ENCODE measurements around the gene ATG10.

The ATG10 gene

GRCh38 chr5:82246960-82247574 is 275.2 kb downstream of the ATG10 start:
- ChIA-PET CTCF (interaction anchor here (0.5 to 0.7 kb wide), 2 partner anchors 10 to 1625 kb away, joined by 3 read pairs; no protein-coding TSS in a partner anchor), POLR2A (no interaction called here)
- DNase-seq (ENCODE audit: extremely low spot score) = no peak
- TF ChIP-seq ELF4 (IDR thresholded peaks at IDR 0.05) (no peak), L3MBTL2 (conservative IDR thresholded peaks at IDR 0.05) (no peak), LEF1 (IDR thresholded peaks at IDR 0.05; ENCODE audit: borderline replicate concordance) (no peak), NFRKB (IDR thresholded peaks at IDR 0.05) (no peak), HDGF (IDR thresholded peaks at IDR 0.05; ENCODE audit: borderline replicate concordance) (no peak), ARNT (IDR thresholded peaks at IDR 0.05) (no peak), CTBP1 (IDR thresholded peaks at IDR 0.05; ENCODE audit: borderline replicate concordance) (no peak), FOXA1 (IDR thresholded peaks at IDR 0.05) (no peak), PKNOX1 (IDR thresholded peaks at IDR 0.05) (no peak), FOXM1 (IDR thresholded peaks at IDR 0.05; ENCODE audit: borderline replicate concordance) (no peak), SUZ12 (IDR thresholded peaks at IDR 0.05) (no peak), SP1 (IDR thresholded peaks at IDR 0.05) (no peak), TARDBP (IDR thresholded peaks at IDR 0.05) (no peak), BHLHE40 (IDR thresholded peaks at IDR 0.05; ENCODE audit: borderline replicate concordance) (no peak), FOXK2 (IDR thresholded peaks at IDR 0.05) (no peak), ZNF384 (IDR thresholded peaks at IDR 0.05) (no peak)

- TF ChIP-seq BHLHE40 (IDR thresholded peaks at IDR 0.05; ENCODE audit: borderline replicate concordance) (no peak), HDGF (IDR thresholded peaks at IDR 0.05; ENCODE audit: borderline replicate concordance) (no peak), LEF1 (IDR thresholded peaks at IDR 0.05; ENCODE audit: borderline replicate concordance) (no peak), SP1 (IDR thresholded peaks at IDR 0.05) (no peak), TARDBP (IDR thresholded peaks at IDR 0.05) (no peak), FOXK2 (IDR thresholded peaks at IDR 0.05) (no peak), L3MBTL2 (conservative IDR thresholded peaks at IDR 0.05) (no peak), ELF4 (IDR thresholded peaks at IDR 0.05) (no peak), CTBP1 (IDR thresholded peaks at IDR 0.05; ENCODE audit: borderline replicate concordance) (no peak), PKNOX1 (IDR thresholded peaks at IDR 0.05) (no peak), ARNT (IDR thresholded peaks at IDR 0.05) (no peak), SUZ12 (IDR thresholded peaks at IDR 0.05) (no peak), NFRKB (IDR thresholded peaks at IDR 0.05) (no peak), FOXA1 (IDR thresholded peaks at IDR 0.05) (no peak), FOXM1 (IDR thresholded peaks at IDR 0.05; ENCODE audit: borderline replicate concordance) (no peak), ZNF384 (IDR thresholded peaks at IDR 0.05) (no peak)
- no peak for DNase-seq (ENCODE audit: extremely low spot score)
- ChIA-PET CTCF (no interaction called here), POLR2A (no interaction called here)
These were observed 280.9 kb downstream of the ATG10 start for GRCh38 chr5:82252744-82253143.

GRCh38 chr5:82255844-82256243 is 284.0 kb downstream of the ATG10 start:
- POLR2A ChIA-PET = interaction anchor here (1.2 kb wide), 1 partner anchor 22 kb away, joined by 3 read pairs; no protein-coding TSS in a partner anchor
- no peak for TF ChIP-seq SUZ12 (IDR thresholded peaks at IDR 0.05)
- no peak for TF ChIP-seq ZNF384 (IDR thresholded peaks at IDR 0.05)
- no peak for TF ChIP-seq ELF4 (IDR thresholded peaks at IDR 0.05)
- no peak for TF ChIP-seq CTBP1 (IDR thresholded peaks at IDR 0.05; ENCODE audit: borderline replicate concordance)
- no peak for TF ChIP-seq BHLHE40 (IDR thresholded peaks at IDR 0.05; ENCODE audit: borderline replicate concordance)
- TF ChIP-seq NFRKB (IDR thresholded peaks at IDR 0.05) = no peak
- TF ChIP-seq L3MBTL2 (conservative IDR thresholded peaks at IDR 0.05) = no peak
- no peak for TF ChIP-seq FOXK2 (IDR thresholded peaks at IDR 0.05)
- TF ChIP-seq LEF1 (IDR thresholded peaks at IDR 0.05; ENCODE audit: borderline replicate concordance) = no peak
- DNase-seq (ENCODE audit: extremely low spot score) = no peak
- CTCF ChIA-PET = no interaction called here

GRCh38 chr5:82257247-82257646 is 285.4 kb downstream of the ATG10 start:
- no peak for TF ChIP-seq CTBP1 (IDR thresholded peaks at IDR 0.05; ENCODE audit: borderline replicate concordance)
- TF ChIP-seq FOXA1 (IDR thresholded peaks at IDR 0.05) = no peak
- DNase-seq (ENCODE audit: extremely low spot score) = no peak
- ChIA-PET POLR2A (interaction anchor here (1.1 kb wide), 1 partner anchor 21 kb away, joined by 4 read pairs; the partner anchor contains the start of gene RPS23), CTCF (interaction anchor here (0.5 to 0.6 kb wide), 2 partner anchors 10 to 164 kb away, joined by 3 to 4 read pairs; no protein-coding TSS in a partner anchor)

- ChIA-PET CTCF (interaction anchor here (0.5 to 0.6 kb wide), 2 partner anchors 164 to 835 kb away, joined by 3 to 4 read pairs; no protein-coding TSS in a partner anchor), POLR2A (interaction anchor here (1.1 kb wide), 1 partner anchor 20 kb away, joined by 4 read pairs; the partner anchor contains the start of gene RPS23)
- TF ChIP-seq SUZ12 (IDR thresholded peaks at IDR 0.05) (no peak), LEF1 (IDR thresholded peaks at IDR 0.05; ENCODE audit: borderline replicate concordance) (no peak), SP1 (IDR thresholded peaks at IDR 0.05) (no peak), ZNF384 (IDR thresholded peaks at IDR 0.05) (no peak), FOXK2 (IDR thresholded peaks at IDR 0.05) (no peak), NFRKB (IDR thresholded peaks at IDR 0.05) (no peak), FOXM1 (IDR thresholded peaks at IDR 0.05; ENCODE audit: borderline replicate concordance) (no peak), FOXA1 (IDR thresholded peaks at IDR 0.05) (no peak), ELF4 (IDR thresholded peaks at IDR 0.05) (no peak)
- no peak for DNase-seq (ENCODE audit: extremely low spot score)
These were observed 285.9 kb downstream of the ATG10 start for GRCh38 chr5:82257729-82258128.

- TF ChIP-seq ZNF384 (IDR thresholded peaks at IDR 0.05) (no peak), PKNOX1 (IDR thresholded peaks at IDR 0.05) (no peak), TARDBP (IDR thresholded peaks at IDR 0.05) (no peak), HDGF (IDR thresholded peaks at IDR 0.05; ENCODE audit: borderline replicate concordance) (no peak), CTBP1 (IDR thresholded peaks at IDR 0.05; ENCODE audit: borderline replicate concordance) (no peak), FOXK2 (IDR thresholded peaks at IDR 0.05) (no peak), SP1 (IDR thresholded peaks at IDR 0.05) (no peak), ARNT (IDR thresholded peaks at IDR 0.05) (no peak), L3MBTL2 (conservative IDR thresholded peaks at IDR 0.05) (no peak), ELF4 (IDR thresholded peaks at IDR 0.05) (no peak), BHLHE40 (IDR thresholded peaks at IDR 0.05; ENCODE audit: borderline replicate concordance) (no peak), NFRKB (IDR thresholded peaks at IDR 0.05) (no peak), SUZ12 (IDR thresholded peaks at IDR 0.05) (no peak), LEF1 (IDR thresholded peaks at IDR 0.05; ENCODE audit: borderline replicate concordance) (no peak), FOXM1 (IDR thresholded peaks at IDR 0.05; ENCODE audit: borderline replicate concordance) (no peak), FOXA1 (IDR thresholded peaks at IDR 0.05) (no peak)
- ChIA-PET POLR2A (no interaction called here), CTCF (interaction anchor here (0.6 to 1.1 kb wide), 5 partner anchors 18 to 1248 kb away, joined by 3 to 6 read pairs (median 3); no protein-coding TSS in a partner anchor)
- DNase-seq (ENCODE audit: extremely low spot score) = no peak
These were observed 287.5 kb downstream of the ATG10 start for GRCh38 chr5:82259172-82259800.

Data from HEK293T (cell line).